CD4-positive, alpha-beta memory T cell (primary cell): Measurements from ENCODE around the gene PXDN. TPM values are rescaled to one million over a fixed set of nuclear protein-coding genes. Genes with fewer than 3 reads are reported as not detected.
"Not testable (repeated sequence)": the region's sequence is repeated elsewhere in the genome, so short reads cannot be mapped to it uniquely, and the experiment has no call there.

Experiments used
- CTCF ChIA-PET: fragments of 350-600 bp; sonication (Branson Sonifier 250); formaldehyde crosslinking; loops from one replicate; lab custom pipeline; 2021; ENCODE audit warnings: inconsistent platforms; ENCODE audit not compliant: partially characterized antibody; lab: Charles Lee
- POLR2A ChIA-PET: fragments of 350-600 bp; sonication (Branson Sonifier 250); formaldehyde crosslinking; loops from one replicate; lab custom pipeline; 2021; ENCODE audit not compliant: partially characterized antibody; lab: Charles Lee
- DNase-seq, 5 donors: peaks; one replicate each; pipeline versions ENCODE4 v3.0.0 to v3.0.0-alpha.2; 2020 to 2022; ENCODE audit warnings: mixed read lengths in 1 of 5
- H3K27ac ChIP-seq: one replicate; pipeline ENCODE4 v1.7.0; 2013; ENCODE audit warnings: low read depth, low read length
- H3K27me3 ChIP-seq: 2 replicates; pipeline ENCODE4 v1.7.0; 2013; ENCODE audit warnings: mild to moderate bottlenecking, low read length, moderate library complexity; ENCODE audit not compliant: insufficient read depth
- H3K36me3 ChIP-seq: 2 replicates; pipeline ENCODE4 v1.7.0; 2013; ENCODE audit warnings: mild to moderate bottlenecking, low read length, moderate library complexity; ENCODE audit not compliant: insufficient read depth
- H3K4me1 ChIP-seq: 2 replicates; pipeline ENCODE4 v1.7.0; 2013; ENCODE audit warnings: mild to moderate bottlenecking, low read length, moderate library complexity; ENCODE audit not compliant: insufficient read depth
- H3K4me3 ChIP-seq, 2 donors: one replicate each; pipeline ENCODE4 v1.7.0; 2013; ENCODE audit warnings: low read length in 2 of 2, mild to moderate bottlenecking in 1 of 2
- H3K9me3 ChIP-seq, 2 donors: one replicate each; pipeline ENCODE4 v1.7.0; 2013; ENCODE audit warnings: low read length in 2 of 2, control low read depth in 1 of 2; ENCODE audit not compliant: control insufficient read depth in 1 of 2
- H3K27ac Mint-ChIP-seq, 7 donors: one replicate each; pipeline ENCODE4 v1.8.0; 2020 to 2021; ENCODE audit warnings: mixed read lengths in 7 of 7, mild to moderate bottlenecking in 6 of 7, inconsistent platforms in 3 of 7, moderate library complexity in 3 of 7
- H3K27me3 Mint-ChIP-seq, 2 donors: one replicate each; pipeline ENCODE4 v1.8.0; 2020 to 2021; ENCODE audit warnings: mixed read lengths in 2 of 2
- H3K36me3 Mint-ChIP-seq, 2 donors: one replicate each; pipeline ENCODE4 v1.8.0; 2020 to 2021; ENCODE audit warnings: mixed read lengths in 2 of 2, inconsistent platforms in 1 of 2, mild to moderate bottlenecking in 1 of 2
- H3K4me1 Mint-ChIP-seq, 4 donors: one replicate each; pipeline ENCODE4 v1.8.0; 2020 to 2021; ENCODE audit warnings: mixed read lengths in 4 of 4, mild to moderate bottlenecking in 1 of 4
- H3K4me3 Mint-ChIP-seq, 8 donors: one replicate each; pipeline ENCODE4 v1.8.0; 2020 to 2021; ENCODE audit warnings: mixed read lengths in 8 of 8, mild to moderate bottlenecking in 7 of 8, moderate library complexity in 6 of 8, inconsistent platforms in 3 of 8
- H3K9me3 Mint-ChIP-seq, 8 donors: one replicate each; pipeline ENCODE4 v1.8.0; 2020 to 2021; ENCODE audit warnings: mixed read lengths in 8 of 8, mild to moderate bottlenecking in 5 of 8, inconsistent platforms in 3 of 8, moderate library complexity in 1 of 8
- intact Hi-C: fragments of 100-400 bp; cut with micrococcal nuclease; formaldehyde crosslinking; loops from one replicate; pipeline ENCODE4 v1.15.1; 2023
- polyA plus RNA-seq, 2 donors: library from polyadenylated mRNA; unstranded; fragments of 300-500 nt; fragmentation: Illumina TruSeq; gene quantifications; one replicate each; pipeline ENCODE4 v1.2.3, GENCODE V29; 2021
- total RNA-seq, 2 experiments: library from RNA; stranded (reverse); gene quantifications; one replicate each; pipeline ENCODE4 v1.2.3, GENCODE V29; 2021

The PXDN gene
- total and polyA plus RNA-seq, 4 experiments from 2014 or later, result 0.79 TPM; not detected in 3

GRCh38 chr2:1781291-1782080 lies 37.2 kb upstream of the PXDN start:
- intact Hi-C loops, result no loop called here
- H3K4me3 Mint-ChIP-seq, result peak overlapping the region in 3 of 8 donors; percentile 2 to 77 (median 26)
- peaks cover 0 to 1% (median 0%) of the 10 kb centered on the region in 8 donors for H3K9me3 Mint-ChIP-seq
- Histone ChIP-seq H3K36me3 (no peaks in the 10 kb centered on the region), H3K4me1 (no peaks in the 10 kb centered on the region), H3K27ac (no peak overlapping the region), H3K9me3 (no peaks in the 10 kb centered on the region), H3K27me3 (no peaks in the 10 kb centered on the region), H3K4me3 (no peak overlapping the region)
- peak overlapping the region in 3 of 7 donors; percentile 61 to 93 (median 62) for H3K27ac Mint-ChIP-seq
- H3K36me3 Mint-ChIP-seq, result no peaks in the 10 kb centered on the region
- ChIA-PET CTCF (interaction anchor here (2.1 kb wide), 1 partner anchor 12 kb away, joined by 9 read pairs; no protein-coding TSS in a partner anchor), POLR2A (no interaction called here)
- peaks cover 0 to 17% (median 2%) of the 10 kb centered on the region in 4 donors for H3K4me1 Mint-ChIP-seq
- H3K27me3 Mint-ChIP-seq, result peaks cover 3 to 5% of the 10 kb centered on the region in 2 donors
- peak in 4 of 5 donors; percentile 12 to 65 (median 18) for DNase-seq

- peak overlapping the region in 1 of 8 donors; percentile 77 for H3K4me3 Mint-ChIP-seq
- CTCF ChIA-PET, result interaction anchor here (2.1 kb wide), 1 partner anchor 11 kb away, joined by 9 read pairs; no protein-coding TSS in a partner anchor
- no peak overlapping the region for H3K27ac ChIP-seq
- peak overlapping the region in 1 of 7 donors; percentile 92 for H3K27ac Mint-ChIP-seq
- intact Hi-C loops, result no loop called here
- POLR2A ChIA-PET, result no interaction called here
- peaks cover 0 to 1% (median 0%) of the 10 kb centered on the region in 8 donors for H3K9me3 Mint-ChIP-seq
- H3K4me3 ChIP-seq, result no peak overlapping the region
- DNase-seq, result no peak
- no peaks in the 10 kb centered on the region for H3K27me3 ChIP-seq
- peaks cover 0 to 17% (median 2%) of the 10 kb centered on the region in 4 donors for H3K4me1 Mint-ChIP-seq
- no peaks in the 10 kb centered on the region for H3K36me3 Mint-ChIP-seq
- H3K4me1 ChIP-seq, result no peaks in the 10 kb centered on the region
- H3K27me3 Mint-ChIP-seq, result peaks cover 3 to 5% of the 10 kb centered on the region in 2 donors
- H3K9me3 ChIP-seq, result no peaks in the 10 kb centered on the region
- H3K36me3 ChIP-seq, result no peaks in the 10 kb centered on the region
Measured at GRCh38 chr2:1780693-1781092, 36.4 kb upstream of the PXDN start.

GRCh38 chr2:1780054-1780453 lies 35.7 kb upstream of the PXDN start:
- H3K27me3 Mint-ChIP-seq, CTCF ChIA-PET, H3K9me3 Mint-ChIP-seq, DNase-seq, H3K27me3 ChIP-seq, H3K9me3 ChIP-seq, H3K4me1 ChIP-seq, H3K4me3 ChIP-seq, POLR2A ChIA-PET, intact Hi-C loops, H3K36me3 Mint-ChIP-seq, H3K36me3 ChIP-seq, H3K27ac ChIP-seq: not testable (repeated sequence)
- peak overlapping the region in 1 of 8 donors; percentile 44 for H3K4me3 Mint-ChIP-seq
- H3K27ac Mint-ChIP-seq, result peak overlapping the region in 1 of 7 donors; percentile 92
- H3K4me1 Mint-ChIP-seq, result peaks cover 0 to 16% (median 2%) of the 10 kb centered on the region in 4 donors

- Mint-ChIP-seq H3K27me3 (peaks cover 3% of the 10 kb centered on the region in 2 donors), H3K27ac (no peak overlapping the region), H3K4me1 (peaks cover 0 to 12% (median 2%) of the 10 kb centered on the region in 4 donors), H3K36me3 (no peaks in the 10 kb centered on the region), H3K4me3 (no peak overlapping the region), H3K9me3 (peaks cover 0 to 1% (median 0%) of the 10 kb centered on the region in 8 donors)
- H3K27me3 ChIP-seq, result no peaks in the 10 kb centered on the region
- CTCF ChIA-PET, result no interaction called here
- H3K4me3 ChIP-seq, result no peak overlapping the region
- no peaks in the 10 kb centered on the region for H3K4me1 ChIP-seq
- intact Hi-C loops, result no loop called here
- no peak for DNase-seq
- POLR2A ChIA-PET, result no interaction called here
- no peaks in the 10 kb centered on the region for H3K36me3 ChIP-seq
- H3K27ac ChIP-seq, result no peak overlapping the region
- no peaks in the 10 kb centered on the region for H3K9me3 ChIP-seq
Measured at GRCh38 chr2:1778566-1778965, 34.3 kb upstream of the PXDN start.

GRCh38 chr2:1777781-1778180 lies 33.5 kb upstream of the PXDN start:
- Histone ChIP-seq H3K4me1 (no peaks in the 10 kb centered on the region), H3K27me3 (no peaks in the 10 kb centered on the region), H3K27ac (no peak overlapping the region), H3K36me3 (no peaks in the 10 kb centered on the region), H3K9me3 (no peaks in the 10 kb centered on the region), H3K4me3 (no peak overlapping the region)
- Mint-ChIP-seq H3K36me3 (no peaks in the 10 kb centered on the region), H3K4me3 (no peak overlapping the region), H3K27ac (peak overlapping the region in 1 of 7 donors; percentile 10), H3K9me3 (peaks cover 0 to under 1% (median 0%) of the 10 kb centered on the region in 8 donors), H3K27me3 (peaks cover 2 to 3% of the 10 kb centered on the region in 2 donors), H3K4me1 (peaks cover 0 to 12% (median 2%) of the 10 kb centered on the region in 4 donors)
- intact Hi-C loops, result no loop called here
- ChIA-PET POLR2A (no interaction called here), CTCF (interaction anchor here (1.2 kb wide), 1 partner anchor 8 kb away, joined by 3 read pairs; no protein-coding TSS in a partner anchor)
- DNase-seq, result no peak

- Mint-ChIP-seq H3K9me3 (no peaks in the 10 kb centered on the region), H3K4me3 (no peak overlapping the region), H3K27me3 (peaks cover 0 to 3% of the 10 kb centered on the region in 2 donors), H3K4me1 (peaks cover 0 to 12% (median 2%) of the 10 kb centered on the region in 4 donors), H3K36me3 (no peaks in the 10 kb centered on the region), H3K27ac (peak overlapping the region in 1 of 7 donors; percentile 20)
- DNase-seq, result no peak
- Histone ChIP-seq H3K4me1 (no peaks in the 10 kb centered on the region), H3K9me3 (no peaks in the 10 kb centered on the region), H3K27ac (no peak overlapping the region), H3K27me3 (no peaks in the 10 kb centered on the region), H3K36me3 (no peaks in the 10 kb centered on the region), H3K4me3 (no peak overlapping the region)
- ChIA-PET CTCF (interaction anchor here (1.2 kb wide), 1 partner anchor 8 kb away, joined by 3 read pairs; no protein-coding TSS in a partner anchor), POLR2A (no interaction called here)
- intact Hi-C loops, result no loop called here
Measured at GRCh38 chr2:1777156-1777555, 32.8 kb upstream of the PXDN start.

- no peaks in the 10 kb centered on the region for H3K9me3 ChIP-seq
- H3K27me3 ChIP-seq, result no peaks in the 10 kb centered on the region
- DNase-seq, result no peak
- H3K9me3 Mint-ChIP-seq, result no peaks in the 10 kb centered on the region
- CTCF ChIA-PET, result no interaction called here
- H3K4me1 Mint-ChIP-seq, result peaks cover 0 to 8% (median 0%) of the 10 kb centered on the region in 4 donors
- H3K4me3 ChIP-seq, result no peak overlapping the region
- no peak overlapping the region for H3K27ac Mint-ChIP-seq
- no peaks in the 10 kb centered on the region for H3K36me3 ChIP-seq
- H3K4me1 ChIP-seq, result no peaks in the 10 kb centered on the region
- peaks cover 0 to 3% of the 10 kb centered on the region in 2 donors for H3K27me3 Mint-ChIP-seq
- no peak overlapping the region for H3K4me3 Mint-ChIP-seq
- no peak overlapping the region for H3K27ac ChIP-seq
- intact Hi-C loops, result no loop called here
- POLR2A ChIA-PET, result no interaction called here
- H3K36me3 Mint-ChIP-seq, result no peaks in the 10 kb centered on the region
Measured at GRCh38 chr2:1775511-1776035, 31.3 kb upstream of the PXDN start.
